Measurements from ENCODE around the gene TNXB.
"Not testable (repeated sequence)": the region's sequence is repeated elsewhere in the genome, so short reads cannot be mapped to it uniquely, and the experiment has no call there.

TNXB gene

DNA sequence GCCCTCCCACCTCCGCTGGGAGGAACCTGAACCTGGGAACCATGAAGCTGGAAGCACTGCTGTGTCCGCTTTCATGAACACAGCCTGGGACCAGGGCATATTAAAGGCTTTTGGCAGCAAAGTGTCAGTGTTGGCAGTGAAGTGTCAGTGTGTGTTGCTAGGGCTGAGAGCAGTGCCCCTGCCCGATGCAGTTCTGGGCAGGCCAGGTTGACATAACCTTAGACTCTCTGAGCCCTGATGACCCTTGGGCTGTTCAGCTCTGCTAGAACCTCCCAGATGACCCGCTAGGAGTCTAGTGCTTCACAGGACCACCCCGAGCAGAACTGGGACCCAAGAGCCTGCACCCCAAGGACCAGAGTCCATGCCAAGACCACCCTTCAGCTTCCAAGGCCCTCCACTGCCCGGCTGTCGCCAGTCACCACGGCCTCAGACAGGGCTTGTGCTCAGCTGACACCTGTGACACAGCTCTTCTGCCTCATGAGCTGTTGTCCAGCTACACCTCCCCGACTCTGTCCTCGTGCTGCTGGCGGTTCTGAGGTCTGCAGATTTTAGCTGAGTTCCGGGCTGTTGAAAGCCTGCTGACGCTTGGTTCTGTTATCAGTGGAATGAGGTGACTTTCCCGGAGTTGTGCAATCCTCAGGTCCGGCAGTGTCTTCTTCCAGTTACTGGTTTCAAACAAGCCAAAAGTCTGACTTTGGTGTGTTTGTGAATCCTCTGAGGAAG lies 106.4 kb downstream of the TNXB start:
- not testable (repeated sequence) for DNase-seq (ENCODE audit: low read depth)

DNA sequence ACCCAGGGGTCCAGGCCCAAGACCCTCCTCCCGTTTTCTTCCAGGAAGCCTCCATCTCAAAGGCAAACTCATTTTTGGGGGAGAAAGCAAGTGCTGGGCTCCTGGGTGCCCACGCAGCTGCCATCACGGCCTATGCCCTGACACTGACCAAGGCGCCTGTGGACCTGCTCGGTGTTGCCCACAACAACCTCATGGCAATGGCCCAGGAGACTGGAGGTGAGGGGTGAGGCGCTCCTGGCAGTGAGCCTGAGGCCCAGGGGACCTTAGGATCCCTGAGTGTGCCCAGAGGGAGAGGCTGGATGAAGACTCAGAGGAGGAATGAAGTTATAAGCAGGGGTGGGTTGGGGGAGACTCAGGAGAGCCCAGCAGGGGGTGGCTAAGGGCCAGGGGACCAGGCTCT lies 112.8 kb downstream of the TNXB start:
- not testable (repeated sequence) for DNase-seq (ENCODE audit: low read depth)

DNA sequence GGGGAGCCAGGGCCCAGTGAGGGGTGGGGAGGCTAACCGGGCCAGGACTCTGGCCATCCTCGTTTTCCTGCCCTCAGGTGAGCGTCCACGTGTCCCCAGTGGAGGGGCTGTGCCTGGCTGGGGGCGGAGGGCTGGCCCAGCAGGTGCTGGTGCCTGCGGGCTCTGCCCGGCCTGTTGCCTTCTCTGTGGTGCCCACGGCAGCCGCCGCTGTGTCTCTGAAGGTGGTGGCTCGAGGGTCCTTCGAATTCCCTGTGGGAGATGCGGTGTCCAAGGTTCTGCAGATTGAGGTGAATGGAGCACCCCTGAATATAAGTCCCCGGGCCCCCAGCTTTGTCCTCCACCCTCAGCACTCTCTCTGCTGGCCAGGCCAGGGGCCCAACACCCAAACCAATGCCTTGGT lies 114.7 kb downstream of the TNXB start:
- not testable (repeated sequence) for DNase-seq (ENCODE audit: low read depth)
